Panc1 (cell line): ENCODE data around the gene SNTN.

ENCODE experiments used
- CTCF ChIP-seq: fragments of 450-650 bp; IDR thresholded peaks from 2 replicates; pipeline ENCODE4 v1.5.1; 2017; ENCODE audit warnings: mild to moderate bottlenecking
- POLR2AphosphoS5 ChIP-seq: IDR thresholded peaks from 2 replicates; pipeline ENCODE4 v1.6.1; 2012; ENCODE audit warnings: mild to moderate bottlenecking, low read depth, low read length, moderate library complexity
- REST ChIP-seq, 2 experiments: IDR thresholded peaks; 2 replicates each; pipeline ENCODE4 v1.6.1; 2011 to 2012; ENCODE audit warnings: low read depth in 2 of 2, control low read depth in 1 of 2, low read length in 1 of 2, mild to moderate bottlenecking in 1 of 2, moderate library complexity in 1 of 2; ENCODE audit not compliant: insufficient read depth in 1 of 2

GRCh38 chr3:63705092-63705645 is 52.7 kb downstream of the SNTN start:
- TF ChIP-seq CTCF: no peak
- TF ChIP-seq POLR2AphosphoS5: no peak
- no peak for TF ChIP-seq REST (IDR thresholded peaks at IDR 0.05; ENCODE audit: insufficient read depth in 1 of 2, low read depth in 2 of 2, low read length in 1 of 2)
